HEK293T (cell line): ENCODE results near the gene DNAH10.

Source experiments
- ARNT ChIP-seq: fragments of 450-650 bp; IDR thresholded peaks from 2 replicates; pipeline ENCODE4 v1.6.1; 2017; ENCODE audit warnings: mild to moderate bottlenecking
- BHLHE40 ChIP-seq: fragments of 450-650 bp; IDR thresholded peaks from 2 replicates; pipeline ENCODE4 v1.6.1; 2016; ENCODE audit warnings: mild to moderate bottlenecking, moderate library complexity, borderline replicate concordance
- CTBP1 ChIP-seq: fragments of 450-650 bp; IDR thresholded peaks from 2 replicates; pipeline ENCODE4 v1.6.1; 2016; ENCODE audit warnings: borderline replicate concordance
- ELF4 ChIP-seq: fragments of 450-650 bp; IDR thresholded peaks from 2 replicates; pipeline ENCODE4 v1.6.1; 2017; ENCODE audit warnings: antibody characterized with exemption
- FOXA1 ChIP-seq: fragments of 450-650 bp; IDR thresholded peaks from 2 replicates; pipeline ENCODE4 v1.6.1; 2016; ENCODE audit warnings: mild to moderate bottlenecking
- FOXK2 ChIP-seq: fragments of 450-650 bp; IDR thresholded peaks from 2 replicates; pipeline ENCODE4 v1.6.1; 2016; ENCODE audit warnings: mild to moderate bottlenecking
- FOXM1 ChIP-seq: fragments of 450-650 bp; IDR thresholded peaks from 2 replicates; pipeline ENCODE4 v1.6.1; 2017; ENCODE audit warnings: mild to moderate bottlenecking, borderline replicate concordance
- HDGF ChIP-seq: fragments of 450-650 bp; IDR thresholded peaks from 2 replicates; pipeline ENCODE4 v1.6.1; 2017; ENCODE audit warnings: antibody characterized with exemption, borderline replicate concordance
- LEF1 ChIP-seq: fragments of 450-650 bp; IDR thresholded peaks from 2 replicates; pipeline ENCODE4 v1.6.1; 2017; ENCODE audit warnings: mild to moderate bottlenecking, borderline replicate concordance
- NFRKB ChIP-seq: fragments of 450-650 bp; IDR thresholded peaks from 2 replicates; pipeline ENCODE4 v1.6.1; 2016; ENCODE audit warnings: mild to moderate bottlenecking, moderate library complexity
- SP1 ChIP-seq: fragments of 450-650 bp; IDR thresholded peaks from 2 replicates; pipeline ENCODE4 v1.6.1; 2017
- SUZ12 ChIP-seq: fragments of 450-650 bp; IDR thresholded peaks from 2 replicates; pipeline ENCODE4 v1.6.1; 2016; ENCODE audit warnings: mild to moderate bottlenecking
- TARDBP ChIP-seq: fragments of 450-650 bp; IDR thresholded peaks from 2 replicates; pipeline ENCODE4 v1.6.1; 2016
- ZNF384 ChIP-seq: fragments of 450-650 bp; IDR thresholded peaks from 2 replicates; pipeline ENCODE4 v1.6.1; 2016

GRCh38 chr12:123892180-123892559 lies 130.1 kb downstream of the DNAH10 start:
- no peak for TF ChIP-seq TARDBP
- TF ChIP-seq HDGF = no peak
- TF ChIP-seq LEF1 = no peak
- TF ChIP-seq FOXM1 = no peak
- TF ChIP-seq SUZ12 = no peak
- no peak for TF ChIP-seq CTBP1
- no peak for TF ChIP-seq NFRKB
- no peak for TF ChIP-seq BHLHE40
- TF ChIP-seq ZNF384 = no peak
- TF ChIP-seq ARNT = no peak
- no peak for TF ChIP-seq SP1
- no peak for TF ChIP-seq FOXA1
- TF ChIP-seq ELF4 = no peak
- no peak for TF ChIP-seq FOXK2
